Thymus (tissue), 11 donors: ENCODE measurements around the gene GPR107. TPM values are rescaled to one million over a fixed set of nuclear protein-coding genes. Genes with fewer than 3 reads are reported as not detected.
A peak's percentile ranks its signal among the peaks of the same experiment; 100 is the strongest.

Source experiments
- DNase-seq, 9 donors: peaks; one replicate each; pipeline ENCODE4 v3.0.0-alpha.2; 2013; ENCODE audit warnings: low spot score in 9 of 9, low read depth in 6 of 9, missing footprints in 1 of 9
- H3K27ac ChIP-seq, 2 donors: one replicate each; pipeline ENCODE4 v1.5.1; 2013; ENCODE audit warnings: control low read depth in 1 of 2, low read depth in 1 of 2, low read length in 1 of 2, mild to moderate bottlenecking in 1 of 2, moderate library complexity in 1 of 2
- H3K27me3 ChIP-seq, 2 donors: one replicate each; pipeline ENCODE4 v1.5.1; 2013; ENCODE audit warnings: low read length in 1 of 2; ENCODE audit not compliant: control insufficient read depth in 2 of 2, insufficient read depth in 1 of 2
- H3K36me3 ChIP-seq, 2 donors: one replicate each; pipeline ENCODE4 v1.5.1; 2013; ENCODE audit warnings: low read length in 1 of 2, mild to moderate bottlenecking in 1 of 2, moderate library complexity in 1 of 2; ENCODE audit not compliant: control insufficient read depth in 2 of 2, insufficient read depth in 2 of 2
- H3K4me1 ChIP-seq, 2 donors: one replicate each; pipeline ENCODE4 v1.5.1; 2013; ENCODE audit warnings: low read length in 2 of 2; ENCODE audit not compliant: control insufficient read depth in 2 of 2, insufficient read depth in 2 of 2
- H3K4me3 ChIP-seq, 2 donors: one replicate each; pipeline ENCODE4 v1.5.1; 2013; ENCODE audit warnings: low read length in 2 of 2, control low read depth in 1 of 2, mild to moderate bottlenecking in 1 of 2
- H3K9me3 ChIP-seq, 2 donors: one replicate each; pipeline ENCODE4 v1.5.1; 2013; ENCODE audit warnings: low read length in 1 of 2, mild to moderate bottlenecking in 1 of 2; ENCODE audit not compliant: control insufficient read depth in 2 of 2, insufficient read depth in 1 of 2
- WGBS: extraction: QIAGEN DNeasy Blood & Tissue Kit; methylation state at CpG from one replicate; pipeline ENCODE4 v1.1.7; 2013; 5-methylcytosine and 5-hydroxymethylcytosine counted together
- polyA plus RNA-seq: library from polyadenylated mRNA; stranded (reverse); fragments of 200-250 nt; gene quantifications from one replicate; pipeline ENCODE4 v1.2.3, GENCODE V29; 2013
- total RNA-seq: library from RNA; stranded (reverse); fragments of 120-200 nt; gene quantifications from one replicate; pipeline ENCODE4 v1.2.4, GENCODE V29; 2013
- donor health status: healthy.

Gene GPR107
- total and polyA plus RNA-seq, 2 donors = 8.5 to 10.7 TPM

- no peak for DNase-seq
- Histone ChIP-seq H3K27ac (no peak overlapping the region), H3K36me3 (no peaks in the 10 kb centered on the region), H3K27me3 (peaks cover 33 to 78% of the 10 kb centered on the region in 2 donors), H3K9me3 (peaks cover 0 to 1% of the 10 kb centered on the region in 2 donors), H3K4me1 (peaks cover 0 to 2% of the 10 kb centered on the region in 2 donors), H3K4me3 (peak overlapping the region in 1 of 2 donors; percentile 8)
- WGBS = 82% methylated on average over 9 of the region's 9 CpGs
These were observed 119.9 kb downstream of the GPR107 start for GRCh38 chr9:130173666-130173983.

GRCh38 chr9:130174025-130174424, 120.3 kb downstream of the GPR107 start:
- Histone ChIP-seq H3K9me3 (peaks cover 0 to 1% of the 10 kb centered on the region in 2 donors), H3K27me3 (peaks cover 33 to 74% of the 10 kb centered on the region in 2 donors), H3K27ac (no peak overlapping the region), H3K36me3 (no peaks in the 10 kb centered on the region), H3K4me3 (no peak overlapping the region), H3K4me1 (no peaks in the 10 kb centered on the region)
- WGBS = 96% methylated on average over 9 of the region's 9 CpGs
- DNase-seq = no peak

GRCh38 chr9:130174920-130175321, 121.2 kb downstream of the GPR107 start:
- H3K4me3 ChIP-seq = no peak overlapping the region
- no peaks in the 10 kb centered on the region for H3K4me1 ChIP-seq
- DNase-seq = no peak
- peaks cover 33 to 68% of the 10 kb centered on the region in 2 donors for H3K27me3 ChIP-seq
- 92% methylated on average over 8 of the region's 8 CpGs for WGBS
- H3K9me3 ChIP-seq = peaks cover 0 to 1% of the 10 kb centered on the region in 2 donors
- H3K36me3 ChIP-seq = no peaks in the 10 kb centered on the region
- H3K27ac ChIP-seq = no peak overlapping the region

- Histone ChIP-seq H3K4me3 (no peak overlapping the region), H3K9me3 (peaks cover 0 to 1% of the 10 kb centered on the region in 2 donors), H3K27ac (no peak overlapping the region), H3K4me1 (no peaks in the 10 kb centered on the region), H3K36me3 (no peaks in the 10 kb centered on the region), H3K27me3 (peaks cover 33 to 64% of the 10 kb centered on the region in 2 donors)
- DNase-seq = no peak
- 92% methylated on average over 9 of the region's 9 CpGs for WGBS
These were observed 121.6 kb downstream of the GPR107 start for GRCh38 chr9:130175355-130175754.

- Histone ChIP-seq H3K9me3 (peaks cover 0 to 1% of the 10 kb centered on the region in 2 donors), H3K4me1 (no peaks in the 10 kb centered on the region), H3K36me3 (no peaks in the 10 kb centered on the region), H3K27ac (peak overlapping the region in 1 of 2 donors; percentile 4), H3K27me3 (peaks cover 21 to 50% of the 10 kb centered on the region in 2 donors), H3K4me3 (no peak overlapping the region)
- 96% methylated on average over 6 of the region's 6 CpGs for WGBS
- DNase-seq = no peak
These were observed 123.1 kb downstream of the GPR107 start for GRCh38 chr9:130176760-130177159.

GRCh38 chr9:130177898-130178805, 124.4 kb downstream of the GPR107 start:
- Histone ChIP-seq H3K27ac (no peak overlapping the region), H3K4me3 (no peak overlapping the region), H3K27me3 (peaks cover 12 to 46% of the 10 kb centered on the region in 2 donors), H3K9me3 (peaks cover 0 to 1% of the 10 kb centered on the region in 2 donors), H3K36me3 (no peaks in the 10 kb centered on the region), H3K4me1 (no peaks in the 10 kb centered on the region)
- DNase-seq = no peak
- 94% methylated on average over 20 of the region's 20 CpGs for WGBS

GRCh38 chr9:130179331-130179907, 125.7 kb downstream of the GPR107 start:
- WGBS = 92% methylated on average over 2 of the region's 2 CpGs
- no peak overlapping the region for H3K27ac ChIP-seq

GRCh38 chr9:130180516-130180915, 126.8 kb downstream of the GPR107 start:
- H3K36me3 ChIP-seq = no peaks in the 10 kb centered on the region
- no peak for DNase-seq
- H3K9me3 ChIP-seq = no peaks in the 10 kb centered on the region
- no peak overlapping the region for H3K27ac ChIP-seq
- 91% methylated on average over 12 of the region's 12 CpGs for WGBS
- H3K27me3 ChIP-seq = peaks cover 0 to 32% of the 10 kb centered on the region in 2 donors
- peaks cover 0 to 4% of the 10 kb centered on the region in 2 donors for H3K4me1 ChIP-seq
- H3K4me3 ChIP-seq = no peak overlapping the region

More at GRCh38 chr9:130179331-130179907, 125.7 kb downstream of the GPR107 start:
- no peak for DNase-seq
- H3K27me3 ChIP-seq = peaks cover 0 to 37% of the 10 kb centered on the region in 2 donors
- no peaks in the 10 kb centered on the region for H3K4me1 ChIP-seq
- H3K9me3 ChIP-seq = no peaks in the 10 kb centered on the region
- H3K4me3 ChIP-seq = no peak overlapping the region
- no peaks in the 10 kb centered on the region for H3K36me3 ChIP-seq

GRCh38 chr9:130181678-130182380, 128.1 kb downstream of the GPR107 start:
- no peak overlapping the region for H3K4me3 ChIP-seq
- no peak overlapping the region for H3K27ac ChIP-seq
- no peaks in the 10 kb centered on the region for H3K36me3 ChIP-seq
- H3K27me3 ChIP-seq = peaks cover 0 to 29% of the 10 kb centered on the region in 2 donors
- 94% methylated on average over 33 of the region's 33 CpGs for WGBS
- H3K4me1 ChIP-seq = peaks cover 0 to 10% of the 10 kb centered on the region in 2 donors
- DNase-seq = no peak
- no peaks in the 10 kb centered on the region for H3K9me3 ChIP-seq
